ENCODE results near the gene NAB1. TPM values are rescaled to one million over a fixed set of nuclear protein-coding genes. Genes with fewer than 3 reads are reported as not detected.
"Not testable (repeated sequence)": the region's sequence is repeated elsewhere in the genome, so short reads cannot be mapped to it uniquely, and the experiment has no call there.

NAB1 gene
- polyA plus RNA-seq, 10 donors = 45.3 to 74.8 (median 63.0) TPM

GRCh38 chr2:190668892-190669291 lies 20.0 kb downstream of the NAB1 start:
- DNase-seq = no peak

- DNase-seq = no peak
These were observed 21.5 kb downstream of the NAB1 start for GRCh38 chr2:190670182-190670946.

GRCh38 chr2:190674966-190675650 lies 26.2 kb downstream of the NAB1 start:
- no peak for DNase-seq

GRCh38 chr2:190677255-190677654 lies 28.4 kb downstream of the NAB1 start:
- no peak for DNase-seq

GRCh38 chr2:190678444-190679162 lies 29.7 kb downstream of the NAB1 start:
- peak in 1 of 3 donors; percentile 30 for DNase-seq

- no peak for DNase-seq
These were observed 30.5 kb downstream of the NAB1 start for GRCh38 chr2:190679391-190679790.

- DNase-seq = no peak
These were observed 31.1 kb downstream of the NAB1 start for GRCh38 chr2:190679813-190680591.

GRCh38 chr2:190682168-190682567 lies 33.3 kb downstream of the NAB1 start:
- DNase-seq = no peak

- DNase-seq = no peak
These were observed 34.9 kb downstream of the NAB1 start for GRCh38 chr2:190683802-190684201.

GRCh38 chr2:190684931-190685330 lies 36.0 kb downstream of the NAB1 start:
- no peak for DNase-seq

GRCh38 chr2:190685333-190685732 lies 36.5 kb downstream of the NAB1 start:
- DNase-seq = no peak

GRCh38 chr2:190693533-190694232 lies 44.8 kb downstream of the NAB1 start:
- no peak for DNase-seq

GRCh38 chr2:190694479-190694878 lies 45.6 kb downstream of the NAB1 start:
- no peak for DNase-seq

- no peak for DNase-seq
These were observed 46.9 kb downstream of the NAB1 start for GRCh38 chr2:190695739-190696138.

- DNase-seq = no peak
These were observed 48.0 kb downstream of the NAB1 start for GRCh38 chr2:190696792-190697398.

- DNase-seq = no peak
These were observed 48.5 kb downstream of the NAB1 start for GRCh38 chr2:190697421-190697820.

- DNase-seq = no peak
These were observed 50.0 kb downstream of the NAB1 start for GRCh38 chr2:190698895-190699294.

- DNase-seq = no peak
These were observed 52.7 kb downstream of the NAB1 start for GRCh38 chr2:190701586-190701985.

- no peak for DNase-seq
These were observed 56.4 kb downstream of the NAB1 start for GRCh38 chr2:190705280-190705679.

- DNase-seq = no peak
These were observed 58.8 kb downstream of the NAB1 start for GRCh38 chr2:190707726-190708125.

- DNase-seq = not testable (repeated sequence)
These were observed 59.8 kb downstream of the NAB1 start for GRCh38 chr2:190708650-190709049.
